GM21825 (cell line): ENCODE measurements around the gene SLC36A1.

Experiments
- ATAC-seq: cut with Tn5 transposase; IDR thresholded peaks from one replicate; pipeline ENCODE4 v1.9.1; 2021; ENCODE audit warnings: mild to moderate bottlenecking, moderate library complexity; ENCODE audit not compliant: unreplicated experiment

SLC36A1 gene

DNA sequence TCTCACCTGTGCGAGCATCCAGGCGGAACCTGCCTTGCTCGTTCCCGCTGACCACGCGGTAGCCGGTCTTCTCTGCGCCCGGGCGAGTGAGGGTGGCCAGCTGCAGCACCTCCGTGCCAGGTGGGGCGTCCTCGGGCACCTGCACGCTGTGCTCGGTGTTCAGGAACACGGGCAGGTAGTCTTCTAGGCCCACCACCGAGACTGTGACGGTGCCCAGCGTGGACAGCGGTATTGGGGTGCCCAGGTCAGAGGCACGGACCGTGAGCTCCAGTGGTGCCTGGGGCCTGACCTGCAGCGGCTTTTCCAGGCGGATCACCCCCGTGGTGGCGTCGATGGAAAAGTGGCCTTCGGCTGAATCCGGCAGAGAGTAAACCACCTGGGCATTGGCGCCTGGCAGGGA is 84.2 kb downstream of the SLC36A1 start:
- ATAC-seq: no peak

DNA sequence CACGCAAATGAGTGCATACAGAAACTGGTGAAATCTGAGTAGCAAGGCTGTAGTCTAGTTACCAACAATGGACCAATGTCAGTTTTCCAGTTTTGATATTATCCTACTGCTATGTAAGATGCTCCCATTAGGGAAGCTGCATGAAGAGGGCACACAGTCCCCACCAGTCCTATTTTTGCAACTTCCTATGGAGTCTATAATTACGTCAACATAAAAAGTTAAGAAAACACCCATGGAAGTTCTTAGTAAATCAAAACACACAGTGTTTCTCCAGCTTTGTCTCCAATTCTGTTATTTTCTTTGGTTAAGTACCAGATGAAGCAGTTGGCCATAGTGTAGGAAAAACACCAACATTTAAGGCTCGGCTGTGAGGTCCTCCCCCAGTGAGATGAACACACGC is 85.0 kb downstream of the SLC36A1 start:
- no peak for ATAC-seq

DNA sequence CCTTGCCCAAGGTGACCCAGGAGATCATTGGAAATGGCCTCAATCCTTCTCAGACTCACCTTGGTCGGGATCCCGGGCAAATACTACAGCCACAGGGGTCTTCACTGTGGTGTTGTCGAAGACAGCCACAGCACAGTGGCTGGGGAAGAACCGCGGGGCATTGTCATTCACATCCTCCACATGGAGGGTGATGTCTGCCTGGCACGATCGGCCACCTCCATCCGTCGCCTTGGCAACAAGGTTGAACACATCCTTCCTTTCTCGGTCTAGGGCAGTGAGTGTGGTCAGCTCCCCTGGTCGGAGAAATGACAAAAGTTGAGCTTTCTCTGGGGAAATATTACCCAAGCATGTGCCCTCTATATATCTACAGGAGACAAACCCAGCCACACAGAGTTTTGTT is 86.9 kb downstream of the SLC36A1 start:
- no peak for ATAC-seq

DNA sequence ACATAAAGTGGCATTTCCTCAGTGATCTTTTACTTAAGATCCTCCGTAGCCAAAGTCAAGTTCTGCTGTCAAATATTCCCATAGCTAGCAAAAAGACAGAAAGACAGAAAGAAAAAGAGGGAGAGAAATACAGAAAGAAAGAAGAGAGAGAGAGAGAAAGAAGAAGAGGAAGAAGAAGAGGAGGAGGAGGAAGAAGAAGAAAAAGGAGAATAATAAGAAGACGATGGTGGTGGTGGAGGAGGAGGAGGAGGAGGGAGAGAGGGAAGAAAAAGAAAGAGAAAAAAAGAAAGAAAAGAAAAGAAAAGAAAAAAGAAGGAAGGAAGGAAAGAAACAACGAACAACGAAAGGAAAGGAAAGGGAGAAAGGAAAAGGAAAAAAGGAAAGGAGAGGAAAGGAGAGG is 89.6 kb downstream of the SLC36A1 start:
- no peak for ATAC-seq

DNA sequence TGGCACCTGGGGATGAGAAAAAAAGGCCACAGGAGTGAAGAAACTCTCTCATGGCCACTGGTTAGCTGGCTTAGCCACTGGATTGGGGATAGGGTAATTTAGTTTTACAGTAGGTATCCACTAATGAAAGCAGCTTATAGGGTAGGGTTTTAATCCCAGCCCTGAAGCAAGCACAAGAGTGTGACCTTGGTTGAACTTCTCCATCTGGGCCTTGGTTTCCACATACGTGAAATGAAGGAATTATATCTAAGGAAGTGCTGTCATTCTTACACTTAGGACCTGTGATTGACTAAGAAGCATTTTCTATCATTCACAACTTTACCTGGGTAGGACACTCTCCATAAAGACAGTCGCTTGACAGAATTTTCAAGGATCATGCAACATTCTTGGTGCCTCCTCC is 94.2 kb downstream of the SLC36A1 start:
- ATAC-seq: no peak
